MCF 10A (cell line): ENCODE data around the gene DLGAP3. TPM values are rescaled to one million over a fixed set of nuclear protein-coding genes. Genes with fewer than 3 reads are reported as not detected.
A peak's percentile ranks its signal among the peaks of the same experiment; 100 is the strongest.

ENCODE experiments used
- BruUV-seq: library from RNA; stranded (reverse); fragments of 400-500 nt; replicated peaks from 2 replicates; lab custom pipeline; 2021; lab: Mats Ljungman, UMichigan
- CTCF ChIA-PET: fragments of 300-600 bp; sonication (Branson Sonifier 250); formaldehyde crosslinking; extraction: SDS; loops from one replicate; lab custom pipeline; 2021; ENCODE audit warnings: antibody characterized with exemption, inconsistent platforms; lab: Yijun Ruan, JAX
- POLR2A ChIA-PET: fragments of 300-600, 350-650 bp; sonication (Branson Sonifier 250); formaldehyde crosslinking; extraction: SDS; loops from one replicate; lab custom pipeline; 2020; ENCODE audit warnings: antibody characterized with exemption, inconsistent platforms; lab: Yijun Ruan, JAX
- DNase-seq: peaks from one replicate; pipeline ENCODE4 v3.0.0-alpha.2; 2018; ENCODE audit not compliant: unreplicated experiment
- H3K27ac Mint-ChIP-seq: one replicate; pipeline ENCODE4 v1.8.0; 2022; ENCODE audit warnings: mild to moderate bottlenecking, low read depth, mixed read lengths; ENCODE audit not compliant: unreplicated experiment
- H3K27me3 Mint-ChIP-seq: one replicate; pipeline ENCODE4 v1.8.0; 2022; ENCODE audit warnings: mixed read lengths; ENCODE audit not compliant: insufficient read depth, unreplicated experiment
- H3K36me3 Mint-ChIP-seq: one replicate; pipeline ENCODE4 v1.8.0; 2022; ENCODE audit warnings: mild to moderate bottlenecking, moderate library complexity, mixed read lengths; ENCODE audit not compliant: insufficient read depth, unreplicated experiment
- H3K4me1 Mint-ChIP-seq: one replicate; pipeline ENCODE4 v1.8.0; 2022; ENCODE audit warnings: mixed read lengths; ENCODE audit not compliant: insufficient read depth, unreplicated experiment
- H3K4me3 Mint-ChIP-seq: one replicate; pipeline ENCODE4 v1.8.0; 2022; ENCODE audit warnings: mild to moderate bottlenecking, moderate library complexity, mixed read lengths; ENCODE audit not compliant: unreplicated experiment
- H3K9me3 Mint-ChIP-seq: one replicate; pipeline ENCODE4 v1.8.0; 2022; ENCODE audit warnings: mixed read lengths; ENCODE audit not compliant: unreplicated experiment
- CTCF ChIP-seq: fragments of 200-600 bp; IDR thresholded peaks from one replicate; pipeline ENCODE4 v1.8.0; 2022; ENCODE audit warnings: antibody characterized with exemption, mild to moderate bottlenecking; ENCODE audit not compliant: unreplicated experiment
- intact Hi-C: fragments of 100-400 bp; cut with micrococcal nuclease; formaldehyde crosslinking; loops from 2 replicates; pipeline ENCODE4 v1.14.1; 2022
- total RNA-seq: library from RNA; stranded (reverse); gene quantifications from 2 replicates; pipeline ENCODE4 v1.2.3, GENCODE V29; 2022

Gene DLGAP3
- total RNA-seq, 1 experiment from 2014 or later: 0.14 TPM

- intact Hi-C loops: no loop called here
- no peaks in the 10 kb centered on the region for H3K27me3 Mint-ChIP-seq
- DNase-seq: no peak
- no peaks in the 10 kb centered on the region for H3K4me1 Mint-ChIP-seq
- CTCF ChIA-PET: interaction anchor here (0.6 to 1.8 kb wide), 3 partner anchors 7 to 934 kb away, joined by 4 to 6 read pairs (median 5); no protein-coding TSS in a partner anchor
- no TSS peak for BruUV-seq
- POLR2A ChIA-PET: interaction anchor here (0.6 to 0.9 kb wide), 2 partner anchors 13 to 204 kb away, joined by 3 read pairs; no protein-coding TSS in a partner anchor
- H3K9me3 Mint-ChIP-seq: no peaks in the 10 kb centered on the region
- H3K27ac Mint-ChIP-seq: no peak overlapping the region
- TF ChIP-seq CTCF: no peak
- H3K4me3 Mint-ChIP-seq: no peak overlapping the region
- peaks cover 24% of the 10 kb centered on the region for H3K36me3 Mint-ChIP-seq
Observed at GRCh38 chr1:34845131-34845901, 84.1 kb downstream of the DLGAP3 start.

GRCh38 chr1:34844252-34844634 lies 85.2 kb downstream of the DLGAP3 start:
- ChIA-PET CTCF (interaction anchor here (1.0 to 1.8 kb wide), 2 partner anchors 8 to 10 kb away, joined by 4 to 6 read pairs; no protein-coding TSS in a partner anchor), POLR2A (interaction anchor here (0.9 kb wide), 1 partner anchor 14 kb away, joined by 3 read pairs; no protein-coding TSS in a partner anchor)
- no peak overlapping the region for H3K4me3 Mint-ChIP-seq
- no peaks in the 10 kb centered on the region for H3K27me3 Mint-ChIP-seq
- peak; percentile 30 for DNase-seq
- intact Hi-C loops: no loop called here
- H3K36me3 Mint-ChIP-seq: peaks cover 14% of the 10 kb centered on the region
- H3K4me1 Mint-ChIP-seq: no peaks in the 10 kb centered on the region
- peak overlapping the region; percentile 5 for H3K27ac Mint-ChIP-seq
- no peaks in the 10 kb centered on the region for H3K9me3 Mint-ChIP-seq
- BruUV-seq: no TSS peak
- no peak for TF ChIP-seq CTCF

GRCh38 chr1:34843392-34844251 lies 85.8 kb downstream of the DLGAP3 start:
- Mint-ChIP-seq H3K9me3 (no peaks in the 10 kb centered on the region), H3K36me3 (peaks cover 11% of the 10 kb centered on the region), H3K4me3 (no peak overlapping the region), H3K27ac (peak overlapping the region; percentile 5), H3K4me1 (no peaks in the 10 kb centered on the region), H3K27me3 (no peaks in the 10 kb centered on the region)
- CTCF ChIA-PET: interaction anchor here (0.6 to 1.8 kb wide), 3 partner anchors 9 to 16 kb away, joined by 3 to 6 read pairs (median 4); no protein-coding TSS in a partner anchor
- POLR2A ChIA-PET: no interaction called here
- no peak for TF ChIP-seq CTCF
- BruUV-seq: no TSS peak
- no peak for DNase-seq
- intact Hi-C loops: no loop called here

- CTCF ChIA-PET: interaction anchor here (0.6 to 1.7 kb wide), 3 partner anchors 9 to 17 kb away, joined by 3 to 9 read pairs (median 4); partner anchors contain the start of gene SMIM12
- no peak for TF ChIP-seq CTCF
- H3K9me3 Mint-ChIP-seq: no peaks in the 10 kb centered on the region
Observed at GRCh38 chr1:34842952-34843371, 86.5 kb downstream of the DLGAP3 start.

More at GRCh38 chr1:34842952-34843371, 86.5 kb downstream of the DLGAP3 start:
- DNase-seq: no peak
- Mint-ChIP-seq H3K4me1 (no peaks in the 10 kb centered on the region), H3K4me3 (no peak overlapping the region), H3K27ac (no peak overlapping the region), H3K27me3 (no peaks in the 10 kb centered on the region), H3K36me3 (peaks cover 11% of the 10 kb centered on the region)
- no TSS peak for BruUV-seq
- intact Hi-C loops: no loop called here
- POLR2A ChIA-PET: no interaction called here
